ENCODE results near the gene EPB41L3. TPM values are rescaled to one million over a fixed set of nuclear protein-coding genes. Genes with fewer than 3 reads are reported as not detected.

EPB41L3 gene
- total RNA-seq, 2 donors from 2014 or later, result 12.6 to 22.5 TPM

GRCh38 chr18:5556310-5556974 lies 12.6 kb upstream of the EPB41L3 start:
- Histone ChIP-seq H3K27ac (peak overlapping the region in 1 of 2 donors; percentile 16), H3K27me3 (no peaks in the 10 kb centered on the region), H3K36me3 (no peaks in the 10 kb centered on the region), H3K4me1 (no peaks in the 10 kb centered on the region), H3K4me3 (no peak overlapping the region), H3K9me3 (no peaks in the 10 kb centered on the region)
- peak in 1 of 2 donors; percentile 14 for TF ChIP-seq CTCF (IDR thresholded peaks at IDR 0.05)
- DNase-seq (ENCODE audit: low spot score), result peak; percentile 70

- Histone ChIP-seq H3K9me3 (no peaks in the 10 kb centered on the region), H3K36me3 (no peaks in the 10 kb centered on the region)
- no peak for TF ChIP-seq CTCF (IDR thresholded peaks at IDR 0.05)
Observed at GRCh38 chr18:5554629-5555028, 10.8 kb upstream of the EPB41L3 start.

GRCh38 chr18:5546660-5547059 lies 2.9 kb upstream of the EPB41L3 start:
- no peaks in the 10 kb centered on the region for H3K9me3 ChIP-seq
- peak in 1 of 2 donors; percentile 53 for TF ChIP-seq CTCF (IDR thresholded peaks at IDR 0.05)
- no peak overlapping the region for H3K27ac ChIP-seq
- H3K4me3 ChIP-seq, result no peak overlapping the region
- no peak for DNase-seq (ENCODE audit: low spot score)
- H3K27me3 ChIP-seq, result peaks cover 0 to 5% of the 10 kb centered on the region in 2 donors
- H3K4me1 ChIP-seq, result peaks cover 0 to 7% of the 10 kb centered on the region in 2 donors
- no peaks in the 10 kb centered on the region for H3K36me3 ChIP-seq

More at GRCh38 chr18:5554629-5555028, 10.8 kb upstream of the EPB41L3 start:
- H3K4me1 ChIP-seq, result no peaks in the 10 kb centered on the region
- DNase-seq (ENCODE audit: low spot score), result no peak
- no peaks in the 10 kb centered on the region for H3K27me3 ChIP-seq
- no peak overlapping the region for H3K27ac ChIP-seq
- no peak overlapping the region for H3K4me3 ChIP-seq

DNA sequence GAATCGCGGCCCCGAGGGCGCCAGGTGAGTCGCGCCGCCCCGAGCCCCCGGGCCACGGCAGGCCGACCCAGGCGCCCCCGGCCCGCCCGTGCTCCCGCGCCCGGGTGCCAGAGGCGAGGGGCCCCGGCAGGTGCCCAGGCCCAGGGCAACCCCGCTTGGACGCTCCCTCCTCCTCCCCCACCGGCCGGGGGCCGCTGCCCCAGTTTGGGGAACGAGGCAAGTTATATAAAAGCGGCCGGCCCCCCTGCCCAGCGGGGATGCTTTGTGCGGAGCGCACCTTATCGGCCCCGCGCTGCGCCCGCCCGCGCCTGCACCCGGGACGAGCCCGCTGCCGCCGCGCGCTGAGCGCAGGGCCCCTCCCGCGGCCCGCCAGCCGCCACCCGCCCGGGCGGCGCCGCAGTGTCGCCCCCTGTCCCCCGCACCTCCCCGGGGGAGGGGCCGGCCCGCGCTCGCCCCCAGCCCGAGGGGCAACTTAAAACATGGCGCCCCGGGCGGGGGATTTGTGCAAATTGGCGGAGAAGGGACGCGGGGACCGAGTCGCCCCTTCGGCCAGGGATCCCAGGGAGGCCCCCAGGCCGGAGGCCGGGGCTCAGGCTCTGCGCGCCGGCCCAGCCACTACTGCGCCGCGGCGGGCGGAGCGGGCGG lies 639 bp downstream of the EPB41L3 start:
- no peak for DNase-seq (ENCODE audit: low spot score)

GRCh38 chr18:5542515-5543035 lies 1.2 kb downstream of the EPB41L3 start:
- H3K4me1 ChIP-seq, result peaks cover 0 to 7% of the 10 kb centered on the region in 2 donors
- H3K9me3 ChIP-seq, result no peaks in the 10 kb centered on the region
- H3K27ac ChIP-seq, result peak overlapping the region; percentile 45 to 66
- H3K4me3 ChIP-seq, result peak overlapping the region; percentile 63 to 65
- peaks cover 0 to 5% of the 10 kb centered on the region in 2 donors for H3K27me3 ChIP-seq
- no peaks in the 10 kb centered on the region for H3K36me3 ChIP-seq
- no peak for TF ChIP-seq CTCF (IDR thresholded peaks at IDR 0.05)
- DNase-seq (ENCODE audit: low spot score), result no peak

More for the DNA sequence above, 639 bp downstream of the EPB41L3 start:
- Histone ChIP-seq H3K36me3 (no peaks in the 10 kb centered on the region), H3K4me1 (peaks cover 0 to 7% of the 10 kb centered on the region in 2 donors), H3K27me3 (peaks cover 0 to 5% of the 10 kb centered on the region in 2 donors), H3K4me3 (peak overlapping the region; percentile 63 to 65), H3K27ac (peak overlapping the region; percentile 58 to 66), H3K9me3 (no peaks in the 10 kb centered on the region)
- TF ChIP-seq CTCF (IDR thresholded peaks at IDR 0.05), result no peak
